ENCODE measurements around the gene SETBP1. TPM values are rescaled to one million over a fixed set of nuclear protein-coding genes. Genes with fewer than 3 reads are reported as not detected.

SETBP1 gene
- total and polyA plus RNA-seq, 2 of the 8 experiments (the other 6 are each of a cell fraction or from before 2014, with no cell fraction given): 2.0 to 6.5 TPM

DNA sequence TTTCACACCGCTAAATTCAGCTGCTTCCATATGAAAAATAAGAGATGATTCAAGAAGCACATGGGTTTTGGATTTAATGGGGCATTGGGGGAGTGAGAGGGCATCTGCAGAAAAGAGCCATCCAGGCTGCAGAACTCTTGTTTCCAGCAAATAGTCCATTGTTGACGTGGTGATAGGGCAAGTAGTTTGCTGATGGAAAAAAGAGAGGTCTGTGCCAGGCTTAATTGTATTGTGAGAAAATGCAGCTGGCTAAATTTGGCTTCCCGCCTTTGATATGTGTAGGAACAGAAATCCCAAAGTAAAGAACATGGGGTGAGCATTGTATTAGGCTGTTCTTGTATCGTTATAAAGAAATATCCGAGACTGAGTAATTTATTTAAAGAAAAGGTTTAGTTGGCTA lies 199.5 kb downstream of the SETBP1 start:
- Histone ChIP-seq H2BK12ac (ENCODE audit: low read depth, low read length) (no peak overlapping the region), H2AK5ac (ENCODE audit: low read depth, low read length) (no peak overlapping the region), H4K91ac (replicated peaks; ENCODE audit: insufficient read length, low read length) (no peak overlapping the region), H3K9me3 (ENCODE audit: insufficient read depth in 2 of 2, low read depth in 1 of 2, low read length in 1 of 2) (no peaks in the 10 kb centered on the region; a peak in 2 of 4 replicates), H3K18ac (ENCODE audit: extremely low read depth, low read length) (no peak overlapping the region), H4K8ac (ENCODE audit: extremely low read depth, insufficient read depth, low read length) (no peak overlapping the region), H3K36me3 (ENCODE audit: control insufficient read depth in 2 of 4, insufficient read depth in 4 of 4, low read length in 3 of 4) (no peaks in the 10 kb centered on the region), H3K27ac (ENCODE audit: low read depth, low read length) (no peak overlapping the region), H3K4ac (replicated peaks; ENCODE audit: insufficient read length, low read depth, low read length) (no peak overlapping the region), H2BK5ac (ENCODE audit: low read depth, low read length) (no peak overlapping the region), H3K4me3 (ENCODE audit: extremely low read depth in 1 of 4, insufficient read depth in 2 of 4, low read depth in 3 of 4, low read length in 4 of 4) (no peak overlapping the region), H3K9ac (replicated peaks in 1 of 4; ENCODE audit: extremely low read depth in 1 of 4, low read depth in 3 of 4, low read length in 3 of 4) (no peak overlapping the region), H3K79me1 (ENCODE audit: low read depth, low read length) (no peaks in the 10 kb centered on the region), H2BK20ac (ENCODE audit: low read length) (no peak overlapping the region), H3K23ac (ENCODE audit: insufficient read length) (no peak overlapping the region), H3K56ac (replicated peaks; ENCODE audit: insufficient read length, low read depth, low read length) (no peak overlapping the region), H2BK15ac (ENCODE audit: low read length) (no peak overlapping the region), H3K79me2 (ENCODE audit: control insufficient read depth in 1 of 2, insufficient read depth in 2 of 2, low read length in 2 of 2) (no peaks in the 10 kb centered on the region), H2BK120ac (replicated peaks; ENCODE audit: low read depth, low read length) (no peak overlapping the region), H3K4me2 (ENCODE audit: insufficient read depth in 1 of 2, low read depth in 2 of 2, low read length in 2 of 2) (no peak overlapping the region), H3K4me1 (replicated peaks in 1 of 4; ENCODE audit: control insufficient read depth in 3 of 4, insufficient read depth in 4 of 4, low read length in 3 of 4) (peaks cover 0 to 5% (median 3%) of the 10 kb centered on the region in 4 experiments; a peak in 3 of 7 replicates), H3K27me3 (replicated peaks in 1 of 4; ENCODE audit: control insufficient read depth in 3 of 4, extremely low read depth in 1 of 4, insufficient read depth in 3 of 4, low read length in 3 of 4) (no peaks in the 10 kb centered on the region), H4K5ac (ENCODE audit: insufficient read length, low read depth, low read length) (no peak overlapping the region), H3K14ac (ENCODE audit: insufficient read length) (no peak overlapping the region), H4K20me1 (replicated peaks in 1 of 2; ENCODE audit: control insufficient read depth in 1 of 2, insufficient read depth in 2 of 2, low read length in 2 of 2) (no peaks in the 10 kb centered on the region), H3K23me2 (ENCODE audit: low read depth, low read length) (no peaks in the 10 kb centered on the region), H2AFZ (ENCODE audit: low read length) (no peak overlapping the region)
- WGBS, 2 experiments (ENCODE audit: extremely low coverage in 1 of 2, insufficient coverage in 1 of 2, insufficient read length in 1 of 2, insufficient replicate concordance in 2 of 2, low coverage in 1 of 2, low lambda C conversion rate in 2 of 2, missing lambda C conversion rate in 1 of 2): 93% methylated on average over 5 of the region's 5 CpGs; no CpG with 5 or more reads in 1 of the 2 experiments
- no peak for DNase-seq (ENCODE audit: low read depth in 1 of 2, low spot score in 2 of 2)
- CTCF ChIA-PET (ENCODE audit: partially characterized antibody): interaction anchor here (1.1 to 1.7 kb wide), 2 partner anchors 12 to 38 kb away, joined by 3 to 4 read pairs; no protein-coding TSS in a partner anchor
- no peak for TF ChIP-seq CBX5 (IDR thresholded peaks at IDR 0.05; ENCODE audit: low read depth, low read length)
- TF ChIP-seq TAF7 (optimal IDR thresholded peaks at IDR 0.05; ENCODE audit: borderline replicate concordance, low read depth, low read length): no peak
- TF ChIP-seq KDM4A (IDR thresholded peaks at IDR 0.05; ENCODE audit: low read depth, low read length, severe bottlenecking): no peak
- TF ChIP-seq YY1 (IDR thresholded peaks at IDR 0.05; ENCODE audit: low read depth, low read length): no peak
- TF ChIP-seq, protein P1, sequence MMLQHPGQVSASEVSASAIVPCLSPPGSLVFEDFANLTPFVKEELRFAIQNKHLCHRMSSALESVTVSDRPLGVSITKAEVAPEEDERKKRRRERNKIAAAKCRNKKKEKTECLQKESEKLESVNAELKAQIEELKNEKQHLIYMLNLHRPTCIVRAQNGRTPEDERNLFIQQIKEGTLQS (IDR thresholded peaks at IDR 0.05; ENCODE audit: insufficient read depth, low read depth, low read length): no peak
- TF ChIP-seq BCL11A (IDR thresholded peaks at IDR 0.05; ENCODE audit: low read depth in 2 of 2, low read length in 2 of 2): no peak
- POLR2A ChIA-PET (ENCODE audit: partially characterized antibody): no interaction called here
- FAIRE-seq: no peak

Measured in H1 (cell line).